Measurements from ENCODE around the gene HES5. TPM values are rescaled to one million over a fixed set of nuclear protein-coding genes. Genes with fewer than 3 reads are reported as not detected.

The HES5 gene
- polyA plus RNA-seq, 1 donor (not counting 4 experiments of a cell fraction or from before 2014, with no cell fraction given): 0.33 TPM

DNA sequence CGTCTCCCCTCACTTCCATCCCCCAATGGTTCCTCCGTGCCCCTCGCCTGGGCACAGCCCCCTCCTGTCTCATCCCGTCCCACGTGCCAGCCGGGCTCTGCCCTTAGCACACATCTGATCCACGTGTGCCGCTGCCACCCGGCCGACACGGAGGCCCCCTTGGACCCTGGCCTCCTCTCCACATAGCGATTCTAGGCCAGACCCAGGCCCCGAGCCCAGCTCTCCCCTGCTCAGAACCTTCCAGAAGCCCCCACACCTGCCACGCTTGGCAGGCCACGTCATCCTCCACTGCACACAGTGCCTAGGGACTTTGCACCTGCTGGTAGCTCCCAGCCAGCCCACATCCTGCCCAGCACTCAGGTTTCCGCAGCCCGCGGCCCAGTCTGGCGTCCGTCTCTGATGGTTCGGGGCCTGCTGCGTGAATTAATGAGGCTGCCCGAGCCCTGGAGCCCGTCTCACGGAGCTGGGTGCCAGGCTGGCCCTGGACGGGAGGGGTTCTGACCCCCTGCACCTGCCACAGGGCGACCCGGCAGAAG, 33.9 kb downstream of the HES5 start:
- no peak overlapping the region for H3K4me2 ChIP-seq (ENCODE audit: control insufficient read depth, extremely low read depth, insufficient read depth, low read depth, low read length)
- TF ChIP-seq EZH2 (IDR thresholded peaks at IDR 0.05; ENCODE audit: low read length): no peak
- TF ChIP-seq, protein P1, sequence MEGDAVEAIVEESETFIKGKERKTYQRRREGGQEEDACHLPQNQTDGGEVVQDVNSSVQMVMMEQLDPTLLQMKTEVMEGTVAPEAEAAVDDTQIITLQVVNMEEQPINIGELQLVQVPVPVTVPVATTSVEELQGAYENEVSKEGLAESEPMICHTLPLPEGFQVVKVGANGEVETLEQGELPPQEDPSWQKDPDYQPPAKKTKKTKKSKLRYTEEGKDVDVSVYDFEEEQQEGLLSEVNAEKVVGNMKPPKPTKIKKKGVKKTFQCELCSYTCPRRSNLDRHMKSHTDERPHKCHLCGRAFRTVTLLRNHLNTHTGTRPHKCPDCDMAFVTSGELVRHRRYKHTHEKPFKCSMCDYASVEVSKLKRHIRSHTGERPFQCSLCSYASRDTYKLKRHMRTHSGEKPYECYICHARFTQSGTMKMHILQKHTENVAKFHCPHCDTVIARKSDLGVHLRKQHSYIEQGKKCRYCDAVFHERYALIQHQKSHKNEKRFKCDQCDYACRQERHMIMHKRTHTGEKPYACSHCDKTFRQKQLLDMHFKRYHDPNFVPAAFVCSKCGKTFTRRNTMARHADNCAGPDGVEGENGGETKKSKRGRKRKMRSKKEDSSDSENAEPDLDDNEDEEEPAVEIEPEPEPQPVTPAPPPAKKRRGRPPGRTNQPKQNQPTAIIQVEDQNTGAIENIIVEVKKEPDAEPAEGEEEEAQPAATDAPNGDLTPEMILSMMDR (optimal IDR thresholded peaks at IDR 0.05 in 1 of 3, IDR thresholded peaks at IDR 0.05 in 1 of 3, conservative IDR thresholded peaks at IDR 0.05 in 1 of 3; ENCODE audit: extremely low read depth in 1 of 3, insufficient read depth in 2 of 3, low read length in 3 of 3): no peak
- no peak for DNase-seq (ENCODE audit: low read depth, low spot score)
- no peaks in the 10 kb centered on the region for H3K79me2 ChIP-seq (ENCODE audit: control insufficient read depth, insufficient read depth, low read length)
- no peak overlapping the region for H3K9ac ChIP-seq (ENCODE audit: control insufficient read depth, extremely low read depth, insufficient read depth, low read length)
- H3K36me3 ChIP-seq (ENCODE audit: control insufficient read depth in 2 of 2, extremely low read depth in 1 of 2, insufficient read depth in 2 of 2, low read length in 2 of 2): peaks cover 13 to 31% of the 10 kb centered on the region in 2 experiments
- no peak overlapping the region for H3K27ac ChIP-seq (ENCODE audit: control insufficient read depth, insufficient read depth, low read length)
- dilution Hi-C loops (cut with MboI; ENCODE audit: extremely low pct_ligation_motif_present, low sequenced_read_pairs): no loop called here
- peaks cover 7% of the 10 kb centered on the region for H4K20me1 ChIP-seq (ENCODE audit: control insufficient read depth, extremely low read depth, insufficient read depth, low read length)
- H3K4me1 ChIP-seq (ENCODE audit: control insufficient read depth, extremely low read depth, insufficient read depth, low read length): peaks cover 17% of the 10 kb centered on the region
- no peak overlapping the region for H2AFZ ChIP-seq (ENCODE audit: control insufficient read depth, low read length)
- no peaks in the 10 kb centered on the region for H3K9me3 ChIP-seq (ENCODE audit: control insufficient read depth, low read depth, low read length)
- H3K4me3 ChIP-seq (ENCODE audit: control insufficient read depth in 2 of 3, extremely low read depth in 1 of 3, insufficient read depth in 2 of 3, low read depth in 1 of 3, low read length in 3 of 3): no peak overlapping the region
- no peaks in the 10 kb centered on the region for H3K27me3 ChIP-seq (ENCODE audit: control insufficient read depth, extremely low read depth, insufficient read depth, low read length)
- no peaks in the 10 kb centered on the region for H3K9me1 ChIP-seq (ENCODE audit: control insufficient read depth, extremely low read depth, insufficient read depth, low read length)
- no peak for FAIRE-seq

DNA sequence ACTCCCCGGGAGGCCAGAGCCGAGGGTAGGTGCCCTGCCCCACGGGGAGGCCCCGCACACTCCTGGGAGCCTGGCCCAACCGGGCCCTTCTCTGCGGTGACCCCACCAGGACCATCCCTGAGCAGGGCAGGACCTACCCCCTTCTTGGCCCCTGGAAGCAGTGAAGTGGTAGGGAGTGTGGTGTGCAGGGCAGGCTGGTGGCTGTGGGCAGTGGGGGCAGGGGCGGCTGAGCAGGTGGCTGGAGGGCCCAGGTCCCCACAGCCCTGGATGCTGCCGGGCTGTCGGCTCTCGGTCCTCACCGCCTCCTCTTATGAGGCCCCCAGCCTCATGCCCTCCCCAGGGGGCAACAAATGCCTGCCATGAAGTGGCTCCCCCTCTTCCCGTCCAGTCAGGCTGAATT, 34.5 kb downstream of the HES5 start:
- no peaks in the 10 kb centered on the region for H3K9me3 ChIP-seq (ENCODE audit: control insufficient read depth, low read depth, low read length)
- no peaks in the 10 kb centered on the region for H3K79me2 ChIP-seq (ENCODE audit: control insufficient read depth, insufficient read depth, low read length)
- H3K4me1 ChIP-seq (ENCODE audit: control insufficient read depth, extremely low read depth, insufficient read depth, low read length): peaks cover 17% of the 10 kb centered on the region
- dilution Hi-C loops (cut with MboI; ENCODE audit: extremely low pct_ligation_motif_present, low sequenced_read_pairs): no loop called here
- H3K4me3 ChIP-seq (ENCODE audit: control insufficient read depth in 2 of 3, extremely low read depth in 1 of 3, insufficient read depth in 2 of 3, low read depth in 1 of 3, low read length in 3 of 3): no peak overlapping the region
- DNase-seq (ENCODE audit: low read depth, low spot score) (no peak), FAIRE-seq (no peak)
- H2AFZ ChIP-seq (ENCODE audit: control insufficient read depth, low read length): no peak overlapping the region
- no peaks in the 10 kb centered on the region for H3K9me1 ChIP-seq (ENCODE audit: control insufficient read depth, extremely low read depth, insufficient read depth, low read length)
- H3K4me2 ChIP-seq (ENCODE audit: control insufficient read depth, extremely low read depth, insufficient read depth, low read depth, low read length): no peak overlapping the region
- no peak overlapping the region for H3K9ac ChIP-seq (ENCODE audit: control insufficient read depth, extremely low read depth, insufficient read depth, low read length)
- no peak for TF ChIP-seq EZH2 (IDR thresholded peaks at IDR 0.05; ENCODE audit: low read length)
- TF ChIP-seq, protein P1 (optimal IDR thresholded peaks at IDR 0.05 in 1 of 3, IDR thresholded peaks at IDR 0.05 in 1 of 3, conservative IDR thresholded peaks at IDR 0.05 in 1 of 3; ENCODE audit: extremely low read depth in 1 of 3, insufficient read depth in 2 of 3, low read length in 3 of 3): no peak
- H4K20me1 ChIP-seq (ENCODE audit: control insufficient read depth, extremely low read depth, insufficient read depth, low read length): peaks cover 7% of the 10 kb centered on the region
- peaks cover 13 to 36% of the 10 kb centered on the region in 2 experiments for H3K36me3 ChIP-seq (ENCODE audit: control insufficient read depth in 2 of 2, extremely low read depth in 1 of 2, insufficient read depth in 2 of 2, low read length in 2 of 2)
- no peaks in the 10 kb centered on the region for H3K27me3 ChIP-seq (ENCODE audit: control insufficient read depth, extremely low read depth, insufficient read depth, low read length)
- H3K27ac ChIP-seq (ENCODE audit: control insufficient read depth, insufficient read depth, low read length): no peak overlapping the region

All from keratinocyte (primary cell).